Myocyte (in vitro differentiated cells): Measurements from ENCODE around the gene TMEM151A. TPM values are rescaled to one million over a fixed set of nuclear protein-coding genes. Genes with fewer than 3 reads are reported as not detected.
A peak's percentile ranks its signal among the peaks of the same experiment; 100 is the strongest.

Experiments
- DNase-seq: peaks from one replicate; pipeline ENCODE4 v3.0.0-alpha.2; 2012; ENCODE audit warnings: low read depth
- total RNA-seq: library from RNA; depleted of rRNA; stranded (reverse); fragments of >200 nt; gene quantifications from 2 replicates; pipeline ENCODE4 v1.2.3, GENCODE V29; 2014

Gene TMEM151A
- total RNA-seq, 1 donor from 2014 or later, result 0.08 TPM

- DNase-seq, result peak; percentile 92
Measured at GRCh38 chr11:66282468-66283455, 8.9 kb upstream of the TMEM151A start.

- DNase-seq, result no peak
Measured at GRCh38 chr11:66283461-66284105, 8.1 kb upstream of the TMEM151A start.

GRCh38 chr11:66284526-66285078, 7.1 kb upstream of the TMEM151A start:
- no peak for DNase-seq

GRCh38 chr11:66285250-66285947, 6.3 kb upstream of the TMEM151A start:
- DNase-seq, result no peak

- no peak for DNase-seq
Measured at GRCh38 chr11:66286699-66287098, 5.0 kb upstream of the TMEM151A start.

GRCh38 chr11:66287211-66287888, 4.3 kb upstream of the TMEM151A start:
- DNase-seq, result no peak

- peak; percentile 50 for DNase-seq
Measured at GRCh38 chr11:66287889-66288670, 3.6 kb upstream of the TMEM151A start.

GRCh38 chr11:66288671-66289547, 2.8 kb upstream of the TMEM151A start, which contains the start of gene YIF1A:
YIF1A (minus strand) TSS chr11:66289143; CDS start chr11:66288985, 158 bp downstream.
- peak; percentile 99 for DNase-seq

- DNase-seq, result peak; percentile 78
Measured at GRCh38 chr11:66289548-66290329, 2.0 kb upstream of the TMEM151A start.

- DNase-seq, result no peak
Measured at GRCh38 chr11:66290330-66290621, 1.4 kb upstream of the TMEM151A start.

GRCh38 chr11:66291303-66291705, 390 bp upstream of the TMEM151A start:
- DNase-seq, result no peak

GRCh38 chr11:66292543-66293332, 1.0 kb downstream of the TMEM151A start:
- DNase-seq, result no peak

GRCh38 chr11:66293352-66293751, 1.7 kb downstream of the TMEM151A start:
- no peak for DNase-seq

- DNase-seq, result no peak
Measured at GRCh38 chr11:66293777-66294625, 2.3 kb downstream of the TMEM151A start.

- DNase-seq, result no peak
Measured at GRCh38 chr11:66294626-66295620, 3.2 kb downstream of the TMEM151A start.
